Head of caudate nucleus (tissue), 42 donors: ENCODE results near the gene COX5B.
"Not testable (repeated sequence)": the region's sequence is repeated elsewhere in the genome, so short reads cannot be mapped to it uniquely, and the experiment has no call there.

Experiments used
- DNase-seq, 42 donors: peaks; one replicate each; pipeline versions ENCODE4 v3.0.0 to v3.0.0-alpha.2; 2020 to 2021; ENCODE audit warnings: mixed read lengths in 7 of 42
- intact Hi-C: fragments of 100-400 bp; cut with DNase I; formaldehyde crosslinking; loops from one replicate; pipeline ENCODE4 v1.15.0; 2022

Gene COX5B

DNA sequence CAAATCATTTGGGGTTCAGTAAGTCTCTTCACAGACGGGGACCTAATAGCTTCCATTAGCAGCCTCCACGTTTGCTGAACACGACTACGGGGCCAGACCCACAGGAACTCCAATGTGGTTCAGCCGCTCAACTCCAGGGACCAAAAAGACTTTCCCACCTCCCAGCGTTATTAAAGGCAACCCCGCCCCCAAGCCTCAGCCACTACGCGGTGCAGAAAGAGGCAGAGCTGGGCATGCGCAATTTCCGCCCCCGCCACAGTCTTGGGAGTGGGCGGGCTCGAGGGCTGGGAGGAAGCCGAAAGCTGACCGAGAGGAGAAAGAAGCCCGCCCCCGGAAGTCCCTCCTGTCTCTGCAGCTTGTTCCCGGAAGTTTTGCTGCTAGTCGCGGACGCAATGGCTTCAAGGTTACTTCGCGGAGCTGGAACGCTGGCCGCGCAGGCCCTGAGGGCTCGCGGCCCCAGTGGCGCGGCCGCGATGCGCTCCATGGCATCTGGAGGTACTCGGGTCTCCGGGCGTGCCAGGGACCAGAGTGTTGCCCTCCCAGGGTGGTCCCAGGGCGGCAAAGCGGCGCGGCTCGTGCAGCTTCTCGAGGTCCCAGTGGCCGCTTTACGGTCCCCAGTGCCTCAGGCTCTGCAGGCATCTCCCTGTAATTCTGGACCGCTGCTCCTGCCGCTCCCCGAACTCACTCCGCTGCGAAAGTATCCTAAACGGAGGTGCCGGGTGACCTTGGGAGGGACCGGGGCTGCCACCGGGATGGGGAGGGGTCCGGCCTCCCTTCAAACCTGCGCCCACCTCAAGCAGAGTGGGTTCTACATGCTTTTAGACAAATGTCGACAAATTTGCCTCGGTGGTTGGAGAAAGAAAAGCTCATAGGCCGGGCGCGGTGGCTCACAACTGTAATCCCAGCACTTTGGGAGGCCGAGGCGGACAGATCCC, at the start of gene COX5B:
Gene COX5B, plus strand, starts transcription at position 368 of the 935 bp plus-strand sequence. Its CDS starts 25 bp downstream, at position 393.
- intact Hi-C loops: loop anchor here (1.0 kb wide), 1 partner anchor 17 kb away; no protein-coding TSS in a partner anchor

DNA sequence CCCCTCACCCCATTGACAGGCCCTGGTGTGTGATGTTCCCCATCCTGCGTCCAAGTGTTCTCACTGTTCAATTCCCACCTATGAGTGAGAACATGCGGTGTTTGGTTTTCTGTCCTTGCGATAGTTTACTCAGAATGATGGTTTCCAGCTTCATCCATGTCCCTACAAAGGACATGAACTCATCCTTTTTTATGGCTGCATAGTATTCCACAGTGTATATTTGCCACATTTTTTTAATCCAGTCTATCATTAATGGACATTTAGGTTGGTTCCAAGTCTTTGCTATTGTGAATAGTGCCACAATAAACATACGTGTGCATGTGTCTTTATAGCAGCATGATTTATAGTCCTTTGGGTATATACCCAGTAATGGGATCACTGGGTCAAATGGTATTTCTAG, 49.7 kb upstream of the COX5B start:
- intact Hi-C loops: not testable (repeated sequence)

More for the DNA sequence above, at the start of gene COX5B:
- peak; percentile 98 to 100 (median 99) for DNase-seq

GRCh38 chr2:97601537-97601936, 44.3 kb upstream of the COX5B start:
- intact Hi-C loops, DNase-seq: not testable (repeated sequence)

More for the DNA sequence above, 49.7 kb upstream of the COX5B start:
- not testable (repeated sequence) for DNase-seq

- DNase-seq, intact Hi-C loops: not testable (repeated sequence)
Measured at GRCh38 chr2:97605109-97605508, 40.8 kb upstream of the COX5B start.

DNA sequence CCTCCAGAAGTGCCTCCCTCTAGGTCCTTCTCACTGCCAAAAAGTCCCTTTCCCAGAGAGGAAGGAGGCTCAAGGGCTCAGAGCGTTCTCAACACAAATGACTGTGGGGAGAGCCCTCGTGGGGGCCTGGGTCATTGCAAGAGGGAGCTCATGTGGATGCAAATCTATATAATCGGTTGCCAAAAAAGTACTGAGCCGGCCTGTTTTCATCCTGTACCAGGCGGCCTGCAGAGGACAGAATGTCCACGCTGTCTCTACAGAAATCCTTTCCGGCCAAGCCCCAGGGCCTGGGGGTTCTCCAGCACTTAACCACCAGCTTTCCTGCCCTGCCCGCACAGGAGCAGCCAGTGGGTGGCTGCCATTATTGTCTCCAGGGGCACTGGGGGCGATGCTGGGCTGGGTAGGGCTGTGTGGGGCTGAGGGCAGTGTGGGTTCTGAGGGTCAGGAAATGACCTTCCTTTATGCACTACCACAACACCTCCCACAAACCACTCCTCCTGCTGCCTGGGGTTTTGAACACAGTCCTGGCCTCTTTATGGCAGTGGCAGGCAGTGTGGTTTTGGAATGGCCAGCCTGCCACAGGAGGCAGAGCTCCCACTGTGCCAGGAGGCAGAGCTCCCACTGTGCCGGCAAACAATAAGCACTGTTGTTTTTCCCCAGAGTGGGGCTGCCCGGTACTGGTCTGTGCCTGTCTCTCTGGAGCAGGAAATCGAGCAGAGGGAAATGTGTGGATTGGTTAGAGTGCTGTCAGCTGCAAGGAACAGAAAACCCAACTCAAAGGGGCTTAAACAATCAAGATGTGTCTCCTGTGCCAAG, 40.1 kb upstream of the COX5B start:
- intact Hi-C loops: not testable (repeated sequence)
- DNase-seq: peak in 26 of 42 donors; percentile 2 to 67 (median 28)

DNA sequence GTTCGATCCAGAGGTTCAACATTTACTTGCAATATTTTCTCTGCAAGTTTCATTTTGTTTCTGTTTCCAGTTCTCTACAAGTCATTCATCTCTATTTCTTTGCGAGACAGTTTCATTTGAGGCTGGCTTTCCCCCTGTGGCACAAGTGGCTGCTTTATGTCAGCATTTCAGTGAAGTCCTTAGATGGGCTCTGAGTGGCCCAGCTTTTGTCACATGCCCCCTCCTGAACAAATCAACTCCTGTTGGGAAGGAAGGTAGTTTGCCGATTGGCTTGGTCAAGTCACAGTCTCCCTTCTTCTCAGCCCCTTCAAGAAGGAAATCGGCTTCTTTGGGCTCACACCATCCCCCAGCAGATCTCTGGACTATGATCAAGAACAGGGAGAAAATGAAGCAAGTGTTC, 37.1 kb upstream of the COX5B start:
- DNase-seq, intact Hi-C loops: not testable (repeated sequence)

GRCh38 chr2:97611895-97612294, 34.0 kb upstream of the COX5B start:
- intact Hi-C loops, DNase-seq: not testable (repeated sequence)

DNA sequence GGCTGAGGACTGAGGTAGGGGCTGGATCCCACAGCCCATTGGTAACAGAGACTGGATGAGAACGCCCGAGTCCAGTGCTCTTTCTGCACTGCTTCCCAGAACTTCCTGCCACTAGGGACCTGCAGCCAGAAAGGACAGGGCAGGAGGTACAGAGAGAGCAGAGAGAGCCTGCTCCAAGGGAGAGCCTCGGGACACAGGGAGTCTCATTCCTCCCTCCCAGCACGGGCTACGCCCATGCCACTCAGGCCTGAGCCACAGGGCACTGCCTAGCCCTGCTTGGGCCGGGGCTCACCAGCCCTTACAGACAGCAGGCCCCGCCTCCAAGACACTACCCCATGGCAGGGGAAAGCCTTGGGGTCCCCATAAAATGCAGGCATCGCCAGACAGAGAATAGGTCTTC, 30.1 kb upstream of the COX5B start:
- DNase-seq, intact Hi-C loops: not testable (repeated sequence)

DNA sequence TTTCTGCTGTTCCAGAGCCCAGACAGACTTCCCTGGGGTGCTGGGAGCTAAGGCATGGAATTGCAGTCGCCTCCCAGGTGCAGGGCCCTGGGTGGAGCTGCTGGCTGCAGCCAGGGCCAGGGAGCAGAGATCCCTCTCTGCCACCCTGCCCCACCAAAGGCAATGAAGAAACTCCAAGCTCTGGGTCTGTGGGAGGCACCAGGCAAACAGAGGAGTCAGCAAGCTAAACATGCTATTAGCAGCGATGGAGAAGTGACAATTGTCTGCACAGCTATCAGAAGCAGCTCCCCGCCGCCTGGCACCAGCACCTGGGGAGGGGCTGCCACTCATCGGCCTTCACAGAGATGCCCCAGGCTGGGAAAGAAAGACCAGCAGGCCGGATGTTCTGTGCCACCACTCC, 28.0 kb upstream of the COX5B start:
- DNase-seq: peak in 6 of 42 donors; percentile 3 to 57 (median 10)
- intact Hi-C loops: no loop called here

DNA sequence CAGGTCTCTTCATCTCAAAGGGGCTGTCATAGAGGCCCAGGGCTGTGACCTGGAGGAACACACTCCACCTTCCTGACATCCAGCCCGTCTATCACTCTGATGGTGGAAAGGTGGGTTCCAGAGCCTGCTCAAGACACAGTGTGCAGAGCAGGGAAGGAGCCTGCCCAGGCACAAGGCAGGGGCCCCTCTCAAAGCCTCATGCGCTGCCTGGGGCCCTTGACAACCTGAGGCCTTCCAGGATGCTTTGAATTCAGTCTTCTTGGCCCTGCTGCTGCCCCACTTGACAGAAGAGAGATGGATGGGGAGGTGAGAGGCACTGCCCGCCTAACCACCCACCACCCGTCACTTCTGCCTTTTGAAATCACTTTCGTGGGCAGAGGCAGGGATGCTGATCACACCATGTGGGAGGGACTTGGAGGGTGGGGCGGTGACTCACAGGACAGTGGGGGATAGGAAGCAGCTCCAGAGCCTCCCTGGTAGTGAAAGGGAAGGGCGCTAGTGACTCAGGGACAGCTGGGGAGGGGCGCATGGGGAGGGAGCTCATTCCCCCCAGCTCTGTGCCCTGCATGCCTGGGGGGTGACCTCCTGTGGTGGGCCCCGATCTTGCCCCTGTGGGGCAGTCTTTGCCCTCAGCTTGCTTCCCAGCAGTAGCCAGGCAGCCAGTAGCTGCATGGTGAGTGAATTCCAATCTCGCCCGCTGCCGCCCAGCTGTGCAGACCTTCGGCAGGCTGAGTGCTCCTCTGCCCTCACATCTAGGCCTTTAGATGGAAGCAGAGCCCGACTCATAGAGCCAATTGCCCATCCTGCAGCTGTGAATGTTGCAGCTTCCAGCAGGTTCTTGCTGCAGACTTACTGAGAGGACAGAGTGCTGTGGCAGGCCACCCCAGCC, 26.7 kb upstream of the COX5B start:
- DNase-seq: peak in 7 of 42 donors; percentile 6 to 67 (median 24)
- intact Hi-C loops: not testable (repeated sequence)

- DNase-seq, intact Hi-C loops: not testable (repeated sequence)
Measured at GRCh38 chr2:97620492-97620891, 25.4 kb upstream of the COX5B start.

- intact Hi-C loops, DNase-seq: not testable (repeated sequence)
Measured at GRCh38 chr2:97622976-97623375, 22.9 kb upstream of the COX5B start.

DNA sequence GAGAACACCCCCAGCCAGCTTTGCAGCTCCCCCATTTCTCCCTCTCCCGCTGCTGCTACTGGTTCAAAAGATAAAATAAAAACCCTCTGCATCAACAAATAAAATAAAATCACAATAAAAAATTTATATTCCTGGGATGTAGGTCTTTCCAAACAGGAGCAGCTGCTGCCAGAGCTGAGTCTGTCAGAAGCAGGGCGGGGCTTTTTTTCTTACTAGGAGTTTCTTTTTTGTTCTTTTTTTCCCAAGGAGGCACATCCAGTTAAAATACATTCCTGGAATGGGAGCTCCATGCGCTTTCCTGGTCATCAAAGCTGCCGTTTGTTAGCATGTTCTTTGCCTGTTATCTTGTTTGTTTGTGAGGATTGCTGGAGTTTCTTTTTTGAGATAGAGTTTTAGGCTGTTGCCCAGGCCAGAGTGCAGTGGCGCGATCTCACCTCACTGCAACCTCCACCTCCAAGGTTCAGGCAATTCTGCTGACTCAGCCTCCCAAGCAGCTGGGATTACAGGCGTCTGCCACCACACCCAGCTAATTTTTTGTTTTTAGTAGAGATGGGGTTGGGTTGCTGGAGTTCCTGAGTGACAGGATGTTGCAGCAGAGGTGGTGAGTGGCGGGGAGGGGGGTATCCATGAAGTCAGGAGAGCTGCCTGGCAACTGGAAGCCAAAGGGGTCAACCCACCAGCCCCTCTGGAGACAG, 20.4 kb upstream of the COX5B start:
- intact Hi-C loops, DNase-seq: not testable (repeated sequence)

GRCh38 chr2:97626049-97626430, 19.8 kb upstream of the COX5B start:
- intact Hi-C loops, DNase-seq: not testable (repeated sequence)

DNA sequence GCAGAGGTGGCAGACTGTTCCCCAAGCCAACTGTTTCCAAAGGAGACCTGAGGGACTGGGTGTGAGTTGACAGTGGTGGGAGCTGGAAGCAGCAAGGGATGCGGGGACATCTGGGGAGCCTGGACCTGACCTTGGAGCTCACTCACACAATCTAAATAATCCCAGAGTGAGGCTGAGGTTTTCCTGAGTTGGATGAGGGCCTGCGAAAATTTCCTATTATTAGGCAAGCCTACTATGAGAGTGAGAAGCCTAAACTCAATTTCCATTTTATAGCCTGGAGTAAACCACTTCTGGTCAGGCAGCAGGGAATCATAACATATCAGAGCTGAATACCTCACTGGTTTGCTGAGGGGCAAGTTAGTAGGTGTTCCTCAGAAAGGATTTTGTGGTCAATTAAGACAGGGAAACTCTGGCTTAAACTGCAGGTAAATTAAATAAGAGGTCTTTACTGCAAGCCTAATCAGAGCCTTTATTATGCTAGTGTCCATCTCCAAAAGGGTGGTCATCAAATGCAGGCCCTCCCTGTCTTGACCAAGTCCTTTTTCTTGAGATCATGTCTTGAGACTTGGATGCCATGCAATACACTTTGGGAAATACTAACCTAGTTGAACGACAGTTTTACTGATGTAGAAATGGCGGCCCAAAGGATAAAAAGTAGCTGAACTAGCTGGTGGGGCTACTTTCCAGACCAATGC, 1.7 kb upstream of the COX5B start:
- intact Hi-C loops: no loop called here
- no peak for DNase-seq

GRCh38 chr2:97645112-97645694, 659 bp upstream of the COX5B start:
- DNase-seq: peak in 2 of 42 donors; percentile 49 to 58
- intact Hi-C loops: no loop called here

- intact Hi-C loops: loop anchor here (1.0 kb wide), 1 partner anchor 16 kb away; no protein-coding TSS in a partner anchor
- no peak for DNase-seq
Measured at GRCh38 chr2:97646977-97647376, 1.1 kb downstream of the COX5B start.
